HG03342 (cell line): Measurements from ENCODE around the gene PPA1.
A peak's percentile ranks its signal among the peaks of the same experiment; 100 is the strongest.
"Not testable (repeated sequence)": the region's sequence is repeated elsewhere in the genome, so short reads cannot be mapped to it uniquely, and the experiment has no call there.

Experiments used
- ATAC-seq: cut with Tn5 transposase; IDR thresholded peaks from one replicate; pipeline ENCODE4 v1.9.1; 2021; ENCODE audit warnings: mild to moderate bottlenecking, moderate library complexity; ENCODE audit not compliant: unreplicated experiment

PPA1 gene

DNA sequence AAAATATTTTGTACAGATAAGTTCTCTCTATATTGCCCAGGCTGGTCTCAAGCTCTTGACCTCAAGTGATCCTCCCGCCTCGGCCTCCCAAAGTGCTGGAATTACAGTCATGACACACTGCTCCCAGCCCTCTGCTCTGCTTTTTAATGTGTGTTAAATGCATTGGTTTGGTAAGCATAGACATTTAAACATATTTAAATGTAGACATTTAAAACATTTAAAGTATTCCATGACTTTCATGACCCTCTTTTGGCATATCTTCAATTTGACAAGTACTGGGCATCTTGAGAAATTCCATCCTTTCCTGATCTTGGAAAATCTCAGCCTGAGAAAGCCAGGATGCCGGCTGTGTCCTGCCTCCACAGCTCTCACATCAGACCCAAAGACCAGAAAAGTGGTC lies 57.7 kb downstream of the PPA1 start:
- no peak for ATAC-seq

DNA sequence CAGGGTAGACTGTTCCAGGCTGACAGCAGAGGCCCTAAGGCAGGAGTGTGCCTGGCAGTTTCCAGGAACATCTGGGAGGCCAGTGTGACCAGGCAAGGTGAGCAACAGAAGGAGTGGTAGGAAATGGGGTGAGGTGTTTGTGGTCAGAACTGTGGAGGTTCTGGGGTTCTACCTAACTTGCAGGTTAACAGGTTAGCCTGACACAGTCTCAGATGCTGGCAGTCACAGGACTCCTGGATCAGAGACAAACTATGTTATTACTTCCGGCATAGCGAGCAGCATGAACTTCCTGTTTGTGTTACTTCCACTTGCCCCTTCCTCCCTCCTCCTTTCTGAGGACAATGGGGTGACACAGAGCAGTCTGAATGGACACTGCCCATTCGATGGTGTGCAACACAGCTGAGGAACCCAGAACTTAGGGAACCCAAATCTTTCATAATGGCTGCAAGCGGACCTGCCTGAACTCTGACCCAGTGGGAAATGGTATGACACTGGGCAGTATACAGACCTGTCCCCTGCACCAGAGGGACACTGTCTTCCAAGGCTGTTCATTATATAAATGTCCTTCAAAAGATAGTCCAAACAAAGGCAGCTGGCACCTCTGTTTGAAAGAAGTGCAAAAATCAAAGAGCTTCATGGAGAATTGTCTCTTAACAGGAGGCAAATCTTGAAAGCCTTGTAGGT lies 59.0 kb downstream of the PPA1 start:
- no peak for ATAC-seq

DNA sequence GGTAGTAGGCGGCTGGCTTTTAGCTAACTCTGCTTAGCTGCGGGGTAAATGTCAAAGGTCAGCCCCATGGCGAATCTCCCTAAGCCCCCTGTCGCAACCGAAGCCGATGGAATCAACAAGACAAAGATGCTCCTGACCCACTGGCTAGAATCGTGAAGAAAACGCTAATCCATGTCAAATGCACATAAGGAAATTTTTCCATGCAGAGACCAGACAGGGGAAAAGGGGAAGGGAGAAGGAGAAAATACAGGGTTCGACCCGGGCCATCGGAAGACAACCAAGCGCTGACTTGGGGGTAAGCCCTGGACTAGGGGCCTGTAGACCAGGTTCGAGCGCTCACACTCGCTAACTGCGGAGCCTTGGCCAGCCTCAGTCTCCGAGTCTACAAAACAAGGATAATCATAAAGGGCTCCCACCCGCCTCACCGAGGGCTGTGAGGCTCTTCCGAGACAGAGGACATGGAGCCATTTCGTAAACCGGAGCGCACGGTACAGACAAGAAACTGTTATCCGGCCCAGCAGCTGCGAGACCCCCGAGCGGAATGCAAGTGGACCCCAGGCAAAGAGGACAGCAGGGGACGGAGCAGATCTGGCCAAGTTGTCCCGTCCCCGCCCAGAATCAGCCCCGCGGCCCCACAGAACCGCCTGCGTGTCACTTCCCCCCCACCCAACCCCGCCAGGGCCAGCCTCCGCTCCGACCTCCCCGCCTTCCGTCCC lies 63.4 kb downstream of the PPA1 start:
- peak; percentile 8 for ATAC-seq

DNA sequence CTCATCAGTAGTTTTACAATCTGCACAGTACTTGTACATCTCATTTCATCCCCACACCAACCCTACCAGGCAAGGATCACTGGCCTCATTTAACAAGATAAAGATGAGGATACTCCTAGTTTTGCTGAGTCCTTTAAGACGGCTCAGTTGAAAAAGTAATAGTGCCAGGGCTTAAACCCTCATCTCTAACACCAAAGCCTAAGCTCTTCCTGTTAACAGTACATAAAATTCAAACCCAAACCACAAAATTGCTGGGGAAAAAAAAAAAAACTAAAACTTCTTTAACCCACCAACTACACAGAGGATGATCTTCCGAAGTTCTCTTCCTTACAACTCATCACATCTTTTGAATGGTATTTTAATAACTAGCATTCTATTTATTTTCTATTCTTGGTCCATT lies 64.2 kb downstream of the PPA1 start:
- no peak for ATAC-seq

DNA sequence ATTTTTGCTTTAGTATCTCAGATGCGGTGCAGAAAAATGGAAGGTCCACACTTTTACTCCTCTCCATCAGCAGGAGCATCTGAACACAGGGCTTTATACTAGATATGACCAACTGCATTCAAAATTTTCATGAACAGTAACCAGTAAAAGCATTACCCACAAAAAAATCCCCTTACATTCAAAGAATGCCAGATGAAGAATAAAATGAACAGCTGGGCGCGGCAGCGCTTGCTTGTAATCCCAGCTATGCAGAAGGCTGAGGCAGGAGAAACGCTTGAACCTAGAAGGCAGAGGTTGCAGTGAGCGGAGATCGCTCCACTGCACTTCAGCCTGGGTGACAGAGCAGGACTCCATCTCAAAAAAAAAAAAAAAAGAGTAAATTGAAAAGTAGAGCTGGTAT lies 66.0 kb downstream of the PPA1 start:
- ATAC-seq = no peak

DNA sequence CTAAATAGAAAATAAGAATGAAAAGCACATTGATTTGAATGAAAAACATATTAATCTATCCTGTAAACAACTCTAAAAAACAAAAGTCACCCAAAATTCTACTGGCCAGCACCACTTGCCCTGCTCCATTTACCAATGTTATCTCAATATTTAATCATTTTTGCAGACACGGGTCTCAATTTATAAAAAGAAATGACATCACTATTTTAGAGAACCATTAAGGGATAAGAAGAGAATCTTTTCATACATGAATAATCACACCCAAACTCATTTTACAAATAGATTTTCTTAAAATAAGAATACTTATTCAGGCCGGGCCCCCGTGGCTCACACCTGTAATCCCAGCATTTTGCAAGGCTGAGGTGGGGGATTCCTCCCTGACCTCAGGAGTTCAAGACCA lies 66.8 kb downstream of the PPA1 start:
- no peak for ATAC-seq

DNA sequence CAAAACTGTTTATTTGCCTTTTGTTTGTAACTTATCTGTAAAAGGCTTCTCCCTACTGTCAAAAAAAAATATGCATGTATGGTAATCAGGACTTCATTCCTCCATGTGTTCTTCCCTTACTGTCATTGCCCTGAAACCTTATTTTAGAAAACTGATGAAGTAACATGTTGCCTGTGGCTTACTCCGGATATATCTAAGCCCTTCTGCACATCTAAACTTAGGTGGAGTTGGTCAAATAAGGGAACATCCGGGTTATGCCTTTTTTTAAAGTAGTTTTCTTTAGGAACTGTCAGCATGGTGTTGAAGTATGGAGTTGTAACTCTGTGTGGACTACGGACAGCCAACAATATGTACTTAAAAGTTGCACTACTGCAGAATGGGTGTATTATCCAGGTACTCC lies 69.1 kb downstream of the PPA1 start:
- ATAC-seq = no peak

DNA sequence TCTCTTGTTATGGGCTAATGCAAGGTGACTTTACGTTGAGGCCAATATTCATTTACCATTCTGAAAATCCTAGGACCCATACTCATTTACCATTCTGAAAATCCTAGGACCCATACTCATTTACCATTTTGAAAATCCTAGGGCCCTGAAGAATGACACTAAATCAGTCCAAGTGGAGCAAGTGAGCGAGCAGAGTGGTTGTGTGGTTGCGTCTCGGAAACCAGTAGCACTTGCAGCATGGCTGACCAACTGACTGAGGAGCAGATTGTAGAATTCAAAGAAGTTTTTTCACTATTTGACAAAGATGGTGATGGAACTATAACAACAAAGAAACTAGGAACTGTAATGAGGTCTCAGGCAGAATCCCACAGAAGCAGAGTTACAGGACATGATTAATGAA lies 69.8 kb downstream of the PPA1 start:
- no peak for ATAC-seq

DNA sequence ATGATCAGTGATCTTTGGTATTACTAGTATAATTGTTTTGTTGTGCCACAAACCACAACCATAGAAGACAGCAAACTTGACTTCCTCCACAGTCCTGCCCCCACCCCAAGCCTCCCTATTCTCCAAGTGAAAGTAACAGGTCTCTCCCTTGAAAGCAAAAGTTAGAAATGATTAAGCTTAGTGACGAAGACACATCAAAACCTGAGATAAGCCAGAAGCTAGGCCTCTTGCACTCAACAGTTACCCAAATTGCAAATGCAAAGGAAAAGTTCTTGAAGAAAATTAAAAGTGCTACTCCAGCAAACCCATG lies 70.4 kb downstream of the PPA1 start:
- peak; percentile 78 for ATAC-seq

DNA sequence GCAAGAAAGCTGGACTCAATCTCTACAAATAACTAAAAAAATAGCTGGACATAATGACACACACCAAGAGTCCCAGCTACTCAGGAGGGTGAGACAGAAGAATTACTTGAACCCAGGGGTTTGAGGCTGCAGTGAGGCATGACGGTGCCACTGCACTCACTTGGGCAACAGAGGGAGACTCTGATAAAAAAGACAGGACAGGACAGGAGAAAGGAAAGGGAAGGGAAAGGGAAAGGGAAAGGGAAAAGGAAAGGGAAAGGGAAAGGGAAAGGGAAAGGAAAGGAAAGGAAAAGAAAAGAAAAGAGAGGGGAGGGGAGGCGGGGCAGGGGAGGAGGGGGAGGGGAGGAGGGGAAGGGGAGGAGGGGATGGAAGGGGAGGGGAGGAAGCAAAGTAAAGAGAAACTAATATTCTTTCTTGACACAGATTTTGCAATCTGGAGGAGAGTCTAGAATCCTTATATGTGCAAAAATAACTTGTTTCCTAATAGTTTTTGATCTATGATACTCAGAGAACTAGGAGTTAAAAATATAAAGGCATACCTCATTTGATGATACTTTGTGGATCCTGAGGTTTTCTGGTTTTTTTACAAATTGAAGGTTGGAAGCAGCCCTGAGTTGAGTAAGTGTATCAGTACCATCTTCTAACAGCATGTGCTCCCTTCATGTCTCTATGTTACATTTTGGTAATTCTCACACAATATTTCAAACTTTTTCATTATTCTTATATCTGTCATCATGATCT lies 70.9 kb downstream of the PPA1 start:
- peak; percentile 27 for ATAC-seq

DNA sequence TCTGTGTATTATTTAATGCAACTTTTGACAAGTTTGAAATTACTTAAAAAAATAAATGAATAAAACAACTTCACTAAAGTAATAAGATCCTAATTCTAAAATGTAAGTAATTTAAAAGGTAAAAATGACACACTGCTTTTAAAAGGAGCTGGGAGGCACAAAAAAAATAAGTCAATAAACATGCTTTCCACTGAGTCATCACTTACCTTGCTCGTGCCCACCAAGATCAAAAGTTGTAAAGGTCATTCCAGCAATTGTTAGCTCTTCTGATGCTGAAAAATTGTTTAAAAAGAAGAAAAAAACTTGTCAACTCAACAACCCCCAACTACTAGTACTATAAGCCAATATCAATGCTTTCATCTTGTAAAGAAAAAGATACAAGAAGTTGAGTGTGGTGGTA lies 72.4 kb downstream of the PPA1 start:
- no peak for ATAC-seq

DNA sequence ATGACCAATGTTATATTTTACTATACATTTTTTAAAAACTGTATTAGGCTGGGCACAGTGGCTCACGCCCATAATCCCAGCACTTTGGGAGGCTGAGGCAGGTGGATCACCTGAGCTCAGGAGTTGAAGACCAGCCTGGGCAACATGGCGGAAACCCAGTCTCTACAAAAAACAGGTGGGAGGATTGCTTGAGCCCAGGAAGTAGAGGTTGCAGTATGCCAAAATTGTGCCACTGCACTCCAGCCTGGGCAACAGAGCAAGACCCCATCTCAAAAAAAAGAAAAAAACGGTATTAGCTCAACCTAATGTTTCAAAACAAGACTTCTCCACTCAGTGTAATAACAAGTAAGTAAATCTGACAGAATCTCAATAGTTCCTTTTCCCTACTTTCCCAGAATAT lies 73.9 kb downstream of the PPA1 start:
- not testable (repeated sequence) for ATAC-seq

DNA sequence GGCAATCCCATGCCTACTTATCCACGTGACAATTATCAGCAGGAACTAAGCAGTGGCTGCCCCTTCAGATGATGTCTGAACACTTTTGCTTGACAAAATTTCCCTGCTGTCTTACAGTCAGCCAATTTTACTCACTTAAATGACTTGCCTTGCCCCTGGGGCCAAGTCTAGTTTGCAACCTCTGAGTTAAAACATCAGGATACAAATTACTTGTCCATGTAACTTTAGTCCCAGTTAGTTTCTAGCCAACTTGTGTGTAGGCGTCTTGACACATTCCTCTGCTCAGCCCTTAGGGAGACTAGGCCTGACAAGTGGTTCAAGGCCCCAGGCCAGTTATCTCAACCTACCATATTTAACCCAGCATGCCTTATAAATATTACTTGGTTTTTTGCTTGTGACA lies 75.1 kb downstream of the PPA1 start:
- no peak for ATAC-seq

DNA sequence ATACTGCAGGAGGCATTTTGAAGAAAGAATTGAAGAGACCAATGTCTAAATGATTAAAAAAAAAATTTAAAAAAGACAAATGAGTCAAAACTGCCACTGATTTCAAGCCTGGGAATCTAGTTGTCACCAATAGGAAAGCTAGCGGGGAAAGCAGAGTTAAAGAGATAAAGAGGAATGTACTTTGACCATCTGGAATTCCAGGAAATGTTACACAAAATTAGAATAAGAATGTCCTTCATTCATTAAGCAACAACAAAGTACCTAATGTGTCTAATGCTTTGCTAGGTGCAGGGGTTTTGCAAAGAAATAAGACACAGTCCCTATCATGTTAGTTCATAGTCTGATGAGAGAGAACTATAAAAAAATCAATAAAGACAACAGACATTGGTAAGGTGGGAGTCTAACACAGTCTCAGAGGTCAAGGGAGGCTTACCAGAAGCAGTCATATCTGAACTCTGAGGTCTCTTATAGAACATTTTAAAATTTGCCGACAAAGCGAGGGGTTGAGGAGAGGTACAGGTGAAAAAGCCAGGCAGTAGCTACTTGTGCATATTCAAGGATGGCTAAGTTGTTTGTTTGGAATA lies 77.9 kb downstream of the PPA1 start:
- no peak for ATAC-seq
